ENCODE results near the gene GLA. TPM values are rescaled to one million over a fixed set of nuclear protein-coding genes. Genes with fewer than 3 reads are reported as not detected.

Gene GLA
- total RNA-seq, 1 experiment from 2014 or later = 115 TPM

DNA sequence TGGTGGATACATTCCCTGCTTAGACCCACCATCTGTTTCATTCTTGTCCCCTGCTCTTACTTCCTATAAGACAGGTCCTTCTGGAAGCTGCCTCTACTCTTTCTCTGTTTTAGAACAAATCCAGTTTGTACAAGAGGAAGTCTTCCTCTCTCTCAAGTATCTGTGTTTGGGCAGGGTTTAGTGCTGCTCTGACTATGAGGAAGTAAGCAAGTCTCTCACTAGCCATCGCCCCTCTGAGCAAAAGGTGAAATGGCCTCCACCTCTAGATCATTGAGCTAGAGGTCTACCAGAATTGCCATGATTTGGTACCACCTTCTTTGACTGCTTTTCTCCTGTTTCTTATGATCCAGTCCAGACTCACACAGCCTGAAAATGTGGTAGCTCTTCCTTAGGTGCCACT is 30.2 kb downstream of the GLA start:
- no peak for DNase-seq (ENCODE audit: low read depth, low spot score)
- Histone ChIP-seq H3K36me3 (ENCODE audit: control insufficient read depth, insufficient read depth, low read length) (no peaks in the 10 kb centered on the region), H3K9me3 (ENCODE audit: control insufficient read depth, insufficient read depth, low read depth, low read length) (no peaks in the 10 kb centered on the region), H3K4me3 (ENCODE audit: low read depth in 2 of 2, low read length in 2 of 2) (no peak overlapping the region), H3K27ac (ENCODE audit: low read length) (no peak overlapping the region), H3K4me1 (ENCODE audit: control insufficient read depth, insufficient read depth, low read length) (no peaks in the 10 kb centered on the region), H3K27me3 (ENCODE audit: control insufficient read depth, insufficient read depth, low read length) (peaks cover 4% of the 10 kb centered on the region; the same call in 1 of the 2 replicates)
- ChIA-PET CTCF (no interaction called here), POLR2A (no interaction called here)
- ATAC-seq = no peak
- BruUV-seq (replicated peaks) = no TSS peak
- TF ChIP-seq, protein P1, sequence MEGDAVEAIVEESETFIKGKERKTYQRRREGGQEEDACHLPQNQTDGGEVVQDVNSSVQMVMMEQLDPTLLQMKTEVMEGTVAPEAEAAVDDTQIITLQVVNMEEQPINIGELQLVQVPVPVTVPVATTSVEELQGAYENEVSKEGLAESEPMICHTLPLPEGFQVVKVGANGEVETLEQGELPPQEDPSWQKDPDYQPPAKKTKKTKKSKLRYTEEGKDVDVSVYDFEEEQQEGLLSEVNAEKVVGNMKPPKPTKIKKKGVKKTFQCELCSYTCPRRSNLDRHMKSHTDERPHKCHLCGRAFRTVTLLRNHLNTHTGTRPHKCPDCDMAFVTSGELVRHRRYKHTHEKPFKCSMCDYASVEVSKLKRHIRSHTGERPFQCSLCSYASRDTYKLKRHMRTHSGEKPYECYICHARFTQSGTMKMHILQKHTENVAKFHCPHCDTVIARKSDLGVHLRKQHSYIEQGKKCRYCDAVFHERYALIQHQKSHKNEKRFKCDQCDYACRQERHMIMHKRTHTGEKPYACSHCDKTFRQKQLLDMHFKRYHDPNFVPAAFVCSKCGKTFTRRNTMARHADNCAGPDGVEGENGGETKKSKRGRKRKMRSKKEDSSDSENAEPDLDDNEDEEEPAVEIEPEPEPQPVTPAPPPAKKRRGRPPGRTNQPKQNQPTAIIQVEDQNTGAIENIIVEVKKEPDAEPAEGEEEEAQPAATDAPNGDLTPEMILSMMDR (IDR thresholded peaks at IDR 0.05) = no peak
- TF ChIP-seq, protein P2, sequence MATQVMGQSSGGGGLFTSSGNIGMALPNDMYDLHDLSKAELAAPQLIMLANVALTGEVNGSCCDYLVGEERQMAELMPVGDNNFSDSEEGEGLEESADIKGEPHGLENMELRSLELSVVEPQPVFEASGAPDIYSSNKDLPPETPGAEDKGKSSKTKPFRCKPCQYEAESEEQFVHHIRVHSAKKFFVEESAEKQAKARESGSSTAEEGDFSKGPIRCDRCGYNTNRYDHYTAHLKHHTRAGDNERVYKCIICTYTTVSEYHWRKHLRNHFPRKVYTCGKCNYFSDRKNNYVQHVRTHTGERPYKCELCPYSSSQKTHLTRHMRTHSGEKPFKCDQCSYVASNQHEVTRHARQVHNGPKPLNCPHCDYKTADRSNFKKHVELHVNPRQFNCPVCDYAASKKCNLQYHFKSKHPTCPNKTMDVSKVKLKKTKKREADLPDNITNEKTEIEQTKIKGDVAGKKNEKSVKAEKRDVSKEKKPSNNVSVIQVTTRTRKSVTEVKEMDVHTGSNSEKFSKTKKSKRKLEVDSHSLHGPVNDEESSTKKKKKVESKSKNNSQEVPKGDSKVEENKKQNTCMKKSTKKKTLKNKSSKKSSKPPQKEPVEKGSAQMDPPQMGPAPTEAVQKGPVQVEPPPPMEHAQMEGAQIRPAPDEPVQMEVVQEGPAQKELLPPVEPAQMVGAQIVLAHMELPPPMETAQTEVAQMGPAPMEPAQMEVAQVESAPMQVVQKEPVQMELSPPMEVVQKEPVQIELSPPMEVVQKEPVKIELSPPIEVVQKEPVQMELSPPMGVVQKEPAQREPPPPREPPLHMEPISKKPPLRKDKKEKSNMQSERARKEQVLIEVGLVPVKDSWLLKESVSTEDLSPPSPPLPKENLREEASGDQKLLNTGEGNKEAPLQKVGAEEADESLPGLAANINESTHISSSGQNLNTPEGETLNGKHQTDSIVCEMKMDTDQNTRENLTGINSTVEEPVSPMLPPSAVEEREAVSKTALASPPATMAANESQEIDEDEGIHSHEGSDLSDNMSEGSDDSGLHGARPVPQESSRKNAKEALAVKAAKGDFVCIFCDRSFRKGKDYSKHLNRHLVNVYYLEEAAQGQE (IDR thresholded peaks at IDR 0.05; ENCODE audit: insufficient read depth in 1 of 2, low read depth in 2 of 2, low read length in 1 of 2) = no peak
- TF ChIP-seq SIN3A (IDR thresholded peaks at IDR 0.05; ENCODE audit: borderline replicate concordance, insufficient read depth, low read depth, low read length) (no peak), POLR2AphosphoS5 (IDR thresholded peaks at IDR 0.05; ENCODE audit: low read depth, low read length) (no peak), TCF7L2 (IDR thresholded peaks at IDR 0.05; ENCODE audit: low read depth, low read length) (no peak)
- in situ Hi-C loops (cut with HindIII; ENCODE audit: low pct_unique_long_range_greater_than_20kb, low sequenced_read_pairs) = no loop called here
- intact Hi-C loops (cut with micrococcal nuclease; ENCODE audit: unreplicated experiment) = no loop called here

DNA sequence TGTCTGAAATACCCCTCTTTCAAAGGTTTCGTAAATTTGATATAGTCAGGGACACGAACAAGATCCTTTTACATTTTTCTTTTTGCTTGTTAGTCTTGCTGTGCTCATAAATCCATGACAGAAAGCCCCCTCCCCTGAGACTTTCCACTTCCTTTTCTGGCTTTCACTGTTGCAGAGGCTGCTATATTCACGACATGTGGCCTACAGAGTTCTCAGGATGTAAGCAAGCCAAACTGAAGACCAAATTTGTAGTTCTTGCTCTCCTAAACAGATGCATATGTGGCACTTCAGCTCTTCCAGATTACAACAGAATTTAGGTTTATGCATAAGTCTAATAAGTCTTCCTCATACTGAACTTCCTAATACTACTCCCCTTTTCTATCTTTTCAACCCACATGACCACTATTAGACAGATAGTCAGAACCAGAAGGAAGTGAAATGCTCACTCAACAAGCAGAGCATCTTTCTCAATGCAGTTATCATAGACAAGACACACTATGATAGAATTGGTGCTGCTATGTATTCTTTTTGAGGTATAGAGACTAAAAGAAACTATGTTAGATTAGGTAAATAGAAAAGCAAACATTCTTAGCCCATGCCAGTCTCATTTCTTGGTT is 36.7 kb downstream of the GLA start:
- intact Hi-C loops (cut with micrococcal nuclease; ENCODE audit: unreplicated experiment) = no loop called here
- no peak overlapping the region for H3K4me3 ChIP-seq (ENCODE audit: low read depth in 2 of 2, low read length in 2 of 2)
- TF ChIP-seq TCF7L2 (IDR thresholded peaks at IDR 0.05; ENCODE audit: low read depth, low read length) (no peak), POLR2AphosphoS5 (IDR thresholded peaks at IDR 0.05; ENCODE audit: low read depth, low read length) (no peak), SIN3A (IDR thresholded peaks at IDR 0.05; ENCODE audit: borderline replicate concordance, insufficient read depth, low read depth, low read length) (no peak)
- TF ChIP-seq, protein P1 (IDR thresholded peaks at IDR 0.05) = no peak
- TF ChIP-seq, protein P2 (IDR thresholded peaks at IDR 0.05; ENCODE audit: insufficient read depth in 1 of 2, low read depth in 2 of 2, low read length in 1 of 2) = no peak
- peaks cover 10% of the 10 kb centered on the region; the same call in 1 of the 2 replicates for H3K27me3 ChIP-seq (ENCODE audit: control insufficient read depth, insufficient read depth, low read length)
- in situ Hi-C loops (cut with HindIII; ENCODE audit: low pct_unique_long_range_greater_than_20kb, low sequenced_read_pairs) = no loop called here
- POLR2A ChIA-PET = no interaction called here
- no peaks in the 10 kb centered on the region for H3K9me3 ChIP-seq (ENCODE audit: control insufficient read depth, insufficient read depth, low read depth, low read length)
- ATAC-seq = no peak
- no peaks in the 10 kb centered on the region for H3K36me3 ChIP-seq (ENCODE audit: control insufficient read depth, insufficient read depth, low read length)
- no peaks in the 10 kb centered on the region for H3K4me1 ChIP-seq (ENCODE audit: control insufficient read depth, insufficient read depth, low read length)
- CTCF ChIA-PET = no interaction called here
- no peak overlapping the region for H3K27ac ChIP-seq (ENCODE audit: low read length)
- no peak for DNase-seq (ENCODE audit: low read depth, low spot score)
- no TSS peak for BruUV-seq (replicated peaks)

Data from Panc1 (cell line).